Measurements from ENCODE around the gene CAMTA1.

CAMTA1 gene

GRCh38 chr1:6985549-6986276, 200.5 kb downstream of the CAMTA1 start:
- no peak for DNase-seq

- no peak for DNase-seq
These were observed 201.0 kb downstream of the CAMTA1 start for GRCh38 chr1:6986281-6986680.

DNA sequence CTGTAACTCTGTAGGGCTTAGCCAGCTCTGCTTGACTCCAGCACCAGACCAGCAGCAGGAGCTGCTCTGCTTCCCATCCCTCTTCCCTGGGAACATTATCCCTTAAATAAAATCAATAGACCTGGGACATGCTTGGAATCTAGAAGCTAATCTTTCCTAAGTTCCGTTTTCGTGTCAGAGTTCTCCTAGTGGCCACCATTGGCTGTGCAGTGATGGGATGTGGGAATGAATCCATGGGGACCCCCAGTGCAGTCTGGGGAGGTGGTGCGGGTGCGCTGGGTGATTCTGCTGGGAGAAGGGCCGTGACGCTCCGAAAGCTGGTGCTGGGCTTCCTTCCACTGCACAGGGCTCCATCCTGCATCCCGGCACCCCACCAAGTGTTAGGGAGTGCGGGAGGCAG, 202.7 kb downstream of the CAMTA1 start:
- no peak for DNase-seq

DNA sequence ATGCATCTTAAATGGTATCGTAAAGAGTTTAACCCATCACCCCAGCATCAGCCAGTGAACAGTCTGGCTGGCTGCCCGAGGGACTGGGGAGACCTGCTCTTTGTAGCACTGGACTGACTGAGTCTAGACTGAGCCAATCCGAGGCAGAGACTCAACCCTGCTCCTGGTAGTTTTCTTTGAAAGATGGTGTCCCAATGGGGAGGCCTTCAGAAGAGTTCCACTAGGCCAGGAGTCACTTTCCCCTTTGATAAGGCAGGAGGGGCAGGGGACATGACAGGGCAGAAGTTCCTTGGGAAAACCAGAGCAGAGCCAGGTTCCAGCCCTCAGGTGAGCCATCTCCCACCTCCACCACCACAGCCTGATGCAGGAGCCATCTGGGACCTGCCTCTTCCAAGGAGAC, 203.5 kb downstream of the CAMTA1 start:
- no peak for DNase-seq

- DNase-seq, result no peak
These were observed 204.2 kb downstream of the CAMTA1 start for GRCh38 chr1:6989212-6990159.

DNA sequence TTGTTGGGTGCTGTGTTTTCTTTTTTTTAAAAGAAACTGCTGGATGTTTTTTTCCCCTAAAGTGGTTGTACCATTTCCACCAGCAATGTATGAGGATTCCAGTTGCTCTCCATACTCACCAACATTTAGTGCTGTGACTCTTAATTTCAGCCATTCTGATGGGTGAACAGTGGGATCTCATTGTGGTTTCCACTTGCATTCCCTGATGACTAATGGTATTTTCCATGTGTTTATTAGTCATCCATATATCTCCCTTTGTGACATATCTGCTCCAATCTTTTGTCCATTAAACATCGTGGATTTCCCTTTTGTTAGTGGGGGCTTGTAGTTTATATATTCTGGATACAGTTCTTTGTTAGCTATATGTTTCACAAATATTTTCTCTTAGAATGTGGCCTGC, 206.0 kb downstream of the CAMTA1 start:
- no peak for DNase-seq

GRCh38 chr1:6995789-6996188, 210.5 kb downstream of the CAMTA1 start:
- DNase-seq, result no peak

- no peak for DNase-seq
These were observed 211.1 kb downstream of the CAMTA1 start for GRCh38 chr1:6996371-6996770.

- DNase-seq, result no peak
These were observed 211.6 kb downstream of the CAMTA1 start for GRCh38 chr1:6996866-6997265.

DNA sequence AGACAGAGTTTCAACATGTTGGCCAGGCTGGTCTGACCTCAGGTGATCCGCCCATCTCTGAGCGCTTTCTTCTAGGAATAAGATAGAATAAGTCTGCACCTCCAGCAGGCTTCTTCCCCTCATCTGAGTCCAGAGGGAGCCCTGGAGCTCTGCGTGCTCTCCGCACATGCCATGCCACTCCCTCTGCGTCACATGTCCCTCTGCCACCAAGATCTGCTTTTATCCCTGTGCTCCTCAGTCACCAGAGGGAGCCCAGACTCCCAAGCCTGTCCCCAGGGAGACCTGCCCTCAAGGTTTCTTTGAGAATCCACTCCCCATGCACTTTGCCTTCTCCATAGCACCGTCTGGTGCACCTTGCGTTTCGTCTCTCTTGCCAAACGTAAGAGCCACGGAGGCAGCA, 213.0 kb downstream of the CAMTA1 start:
- DNase-seq, result no peak

DNA sequence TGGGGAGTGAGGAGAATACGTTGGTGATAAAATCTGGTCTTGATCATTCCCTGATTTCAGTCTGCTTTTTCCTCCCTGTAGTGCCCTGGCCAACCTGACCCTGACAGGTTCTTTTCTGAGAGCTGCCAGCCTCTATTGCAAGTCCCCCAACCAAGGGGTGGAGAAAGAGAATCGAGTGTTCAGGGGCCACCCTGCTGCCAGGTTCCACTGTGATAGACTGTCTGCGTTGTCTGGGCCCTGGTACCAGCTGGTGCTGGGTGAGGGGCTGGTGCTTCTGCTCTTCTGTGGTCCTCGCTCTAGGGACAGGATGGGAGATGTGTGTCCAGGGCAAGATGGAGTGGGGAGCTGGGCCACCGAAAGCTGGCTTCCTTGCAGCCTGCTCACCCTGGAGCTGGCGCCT, 214.6 kb downstream of the CAMTA1 start:
- DNase-seq, result no peak

GRCh38 chr1:7000720-7001119, 215.5 kb downstream of the CAMTA1 start:
- no peak for DNase-seq

DNA sequence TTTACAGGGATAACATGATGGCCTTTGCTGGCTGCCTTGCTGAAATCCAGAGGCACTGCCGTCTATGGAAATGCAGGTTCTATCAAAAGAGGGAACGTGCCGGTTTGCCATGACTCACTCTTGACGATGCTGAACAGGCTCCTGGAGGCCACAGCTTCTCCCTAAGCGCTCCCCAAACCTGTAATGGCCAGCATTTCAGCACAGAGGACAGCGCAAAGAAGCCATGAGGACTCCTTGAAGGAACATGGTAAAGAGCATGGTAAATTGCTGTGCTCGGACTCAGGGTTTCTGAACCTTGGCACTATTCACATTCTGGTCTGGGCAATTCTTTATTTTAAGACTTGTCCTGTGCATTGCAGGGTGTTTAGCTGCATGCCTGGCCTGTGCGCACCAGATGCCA, 217.5 kb downstream of the CAMTA1 start:
- DNase-seq, result no peak

GRCh38 chr1:7003676-7004075, 218.4 kb downstream of the CAMTA1 start:
- no peak for DNase-seq

GRCh38 chr1:7004181-7004580, 218.9 kb downstream of the CAMTA1 start:
- DNase-seq, result no peak

- DNase-seq, result no peak
These were observed 220.5 kb downstream of the CAMTA1 start for GRCh38 chr1:7005762-7006161.

- no peak for DNase-seq
These were observed 222.0 kb downstream of the CAMTA1 start for GRCh38 chr1:7006996-7007871.

- DNase-seq, result no peak
These were observed 222.6 kb downstream of the CAMTA1 start for GRCh38 chr1:7007902-7008301.

DNA sequence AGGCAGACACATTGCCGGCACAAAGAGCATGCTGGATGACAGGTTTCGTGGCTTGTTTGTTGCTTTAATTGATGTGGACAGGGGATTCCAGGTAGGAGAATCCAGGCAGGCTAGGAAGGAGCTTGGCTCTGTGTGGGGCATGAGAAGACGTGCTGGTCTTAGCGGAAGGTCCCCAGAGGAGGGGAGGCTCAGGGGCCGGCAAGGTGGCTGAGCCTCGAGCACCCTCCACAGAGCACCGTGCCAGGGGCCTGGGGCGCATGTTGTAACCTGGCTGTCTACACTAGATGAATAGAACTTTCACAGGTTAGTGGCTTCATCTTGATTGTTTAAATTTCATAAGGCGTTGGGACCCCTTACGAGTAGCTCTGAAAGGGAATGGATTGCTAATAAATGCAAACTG, 223.1 kb downstream of the CAMTA1 start:
- DNase-seq, result no peak

GRCh38 chr1:7008975-7009740, 223.9 kb downstream of the CAMTA1 start:
- no peak for DNase-seq

- DNase-seq, result no peak
These were observed 224.7 kb downstream of the CAMTA1 start for GRCh38 chr1:7009741-7010525.

All from GDM1 (cell line).